ENCODE results near the gene KLF1.
A peak's percentile ranks its signal among the peaks of the same experiment; 100 is the strongest.
"Not testable (repeated sequence)": the region's sequence is repeated elsewhere in the genome, so short reads cannot be mapped to it uniquely, and the experiment has no call there.

KLF1 gene

GRCh38 chr19:12886969-12887747, at the start of gene KLF1:
KLF1 (minus strand) TSS chr19:12887201; CDS start chr19:12887140, 61 bp downstream.
- no peak for DNase-seq (ENCODE audit: low read depth in 3 of 3)

GRCh38 chr19:12936582-12936981, 49.6 kb upstream of the KLF1 start:
- DNase-seq (ENCODE audit: low read depth in 3 of 3), result no peak

GRCh38 chr19:12935071-12935470, 48.1 kb upstream of the KLF1 start:
- no peak for DNase-seq (ENCODE audit: low read depth in 3 of 3)

GRCh38 chr19:12933287-12934072, 46.5 kb upstream of the KLF1 start, which contains the start of gene FARSA:
FARSA (minus strand) TSS chr19:12933711; CDS start chr19:12933696, 15 bp downstream.
- DNase-seq (ENCODE audit: low read depth in 3 of 3), result peak; percentile 85 to 91 (median 85)

GRCh38 chr19:12932392-12933286, 45.6 kb upstream of the KLF1 start:
- DNase-seq (ENCODE audit: low read depth in 3 of 3), result no peak

- DNase-seq (ENCODE audit: low read depth in 3 of 3), result no peak
Observed at GRCh38 chr19:12930002-12930645, 43.1 kb upstream of the KLF1 start.

- no peak for DNase-seq (ENCODE audit: low read depth in 3 of 3)
Observed at GRCh38 chr19:12924621-12925310, 37.8 kb upstream of the KLF1 start.

- DNase-seq (ENCODE audit: low read depth in 3 of 3), result no peak
Observed at GRCh38 chr19:12922959-12923358, 36.0 kb upstream of the KLF1 start.

GRCh38 chr19:12921047-12921446, 34.0 kb upstream of the KLF1 start:
- DNase-seq (ENCODE audit: low read depth in 3 of 3), result no peak

- no peak for DNase-seq (ENCODE audit: low read depth in 3 of 3)
Observed at GRCh38 chr19:12918253-12918652, 31.3 kb upstream of the KLF1 start.

GRCh38 chr19:12915860-12916259, 28.9 kb upstream of the KLF1 start:
- not testable (repeated sequence) for DNase-seq (ENCODE audit: low read depth in 3 of 3)

- peak in 1 of 3 experiments; percentile 42 for DNase-seq (ENCODE audit: low read depth in 3 of 3)
Observed at GRCh38 chr19:12913851-12914690, 27.1 kb upstream of the KLF1 start.

- DNase-seq (ENCODE audit: low read depth in 3 of 3), result no peak
Observed at GRCh38 chr19:12913011-12913561, 26.1 kb upstream of the KLF1 start.

GRCh38 chr19:12912571-12912970, 25.6 kb upstream of the KLF1 start:
- no peak for DNase-seq (ENCODE audit: low read depth in 3 of 3)

GRCh38 chr19:12907166-12907565, 20.2 kb upstream of the KLF1 start:
- DNase-seq (ENCODE audit: low read depth in 3 of 3), result no peak

- DNase-seq (ENCODE audit: low read depth in 3 of 3), result no peak
Observed at GRCh38 chr19:12899891-12900518, 13.0 kb upstream of the KLF1 start.

GRCh38 chr19:12896460-12896859, 9.5 kb upstream of the KLF1 start:
- DNase-seq (ENCODE audit: low read depth in 3 of 3), result no peak

- DNase-seq (ENCODE audit: low read depth in 3 of 3), result no peak
Observed at GRCh38 chr19:12893582-12893981, 6.6 kb upstream of the KLF1 start.

- no peak for DNase-seq (ENCODE audit: low read depth in 3 of 3)
Observed at GRCh38 chr19:12891553-12892021, 4.6 kb upstream of the KLF1 start.
